Activated T-cell treated with anti-CD3 and anti-CD28 coated beads for 24 hours (primary cell): ENCODE data around the gene C1orf232.

Experiments used
- DNase-seq: peaks from one replicate; pipeline ENCODE4 v3.0.0-alpha.2; 2020; ENCODE audit warnings: low read depth

C1orf232 gene

GRCh38 chr1:26168410-26169197 is at the start of gene C1orf232:
TSS of gene C1orf232 (minus strand) at chr1:26168963. CDS start at chr1:26168499, 464 bp downstream.
- DNase-seq = no peak

GRCh38 chr1:26215246-26215645 is 46.5 kb upstream of the C1orf232 start:
- no peak for DNase-seq

- DNase-seq = no peak
These were observed 44.7 kb upstream of the C1orf232 start for GRCh38 chr1:26213335-26213905.

- DNase-seq = no peak
These were observed 44.0 kb upstream of the C1orf232 start for GRCh38 chr1:26212726-26213125.

- no peak for DNase-seq
These were observed 41.5 kb upstream of the C1orf232 start for GRCh38 chr1:26210147-26210870.

GRCh38 chr1:26203642-26204318 is 35.0 kb upstream of the C1orf232 start:
- no peak for DNase-seq

GRCh38 chr1:26200413-26200812 is 31.6 kb upstream of the C1orf232 start:
- no peak for DNase-seq

GRCh38 chr1:26197813-26198212 is 29.1 kb upstream of the C1orf232 start:
- DNase-seq = no peak

GRCh38 chr1:26197301-26197700 is 28.5 kb upstream of the C1orf232 start:
- no peak for DNase-seq

- no peak for DNase-seq
These were observed 27.0 kb upstream of the C1orf232 start for GRCh38 chr1:26195805-26196204.

- no peak for DNase-seq
These were observed 23.0 kb upstream of the C1orf232 start for GRCh38 chr1:26191739-26192138.

- no peak for DNase-seq
These were observed 21.7 kb upstream of the C1orf232 start, which contains the start of gene CATSPER4 for GRCh38 chr1:26190373-26190987. TSS of gene CATSPER4 (plus strand) at chr1:26190602. CDS start at chr1:26190628, 26 bp downstream.

- no peak for DNase-seq
These were observed 21.1 kb upstream of the C1orf232 start for GRCh38 chr1:26189751-26190275.

GRCh38 chr1:26189331-26189730 is 20.6 kb upstream of the C1orf232 start:
- no peak for DNase-seq

GRCh38 chr1:26188477-26188876 is 19.7 kb upstream of the C1orf232 start:
- DNase-seq = no peak

GRCh38 chr1:26187882-26188281 is 19.1 kb upstream of the C1orf232 start:
- DNase-seq = no peak

GRCh38 chr1:26184883-26185282 is 16.1 kb upstream of the C1orf232 start:
- DNase-seq = no peak

- no peak for DNase-seq
These were observed 15.3 kb upstream of the C1orf232 start for GRCh38 chr1:26184086-26184485.

GRCh38 chr1:26182383-26182696 is 13.6 kb upstream of the C1orf232 start:
- no peak for DNase-seq

GRCh38 chr1:26181586-26182382 is 13.0 kb upstream of the C1orf232 start:
- DNase-seq = no peak

- no peak for DNase-seq
These were observed 11.3 kb upstream of the C1orf232 start for GRCh38 chr1:26180010-26180506.
